K562 (cell line): Measurements from ENCODE around the gene SPRYD3.

Experiments
- FOXM1 ChIP-seq, 2 experiments: fragments of 450-650 bp in 1 of 2; sonication (generic) in 1 of 2; formaldehyde crosslinking in 1 of 2; IDR thresholded peaks; 2 replicates each; pipeline versions ENCODE4 v1.6.1 to v1.9.0; 2017 to 2022; ENCODE audit warnings: low read depth in 2 of 2, mild to moderate bottlenecking in 2 of 2, missing genetic modification reagents in 1 of 2, moderate library complexity in 1 of 2
- MEF2D ChIP-seq: conservative IDR thresholded peaks from 2 replicates; pipeline ENCODE4 v1.6.1; 2016; ENCODE audit warnings: low read depth, missing genetic modification characterization, missing compliant biosample characterization
- MTA1 ChIP-seq: fragments of 450-650 bp; IDR thresholded peaks from 2 replicates; pipeline ENCODE4 v1.6.1; 2017; ENCODE audit warnings: borderline replicate concordance
- TF ChIP-seq, protein P1 (sequence below), 3 experiments: IDR thresholded peaks in 2 of 3; conservative IDR thresholded peaks in 1 of 3; 2 replicates each; pipeline ENCODE4 v1.5.1; 2011 to 2012; ENCODE audit warnings: low read length in 3 of 3, mild to moderate bottlenecking in 3 of 3, control low read depth in 2 of 3, improper control_type of control experiment in 1 of 3, inconsistent platforms in 1 of 3, low read depth in 1 of 3, mixed read lengths in 1 of 3, moderate library complexity in 1 of 3; ENCODE audit not compliant: insufficient read depth in 2 of 3

DNA sequence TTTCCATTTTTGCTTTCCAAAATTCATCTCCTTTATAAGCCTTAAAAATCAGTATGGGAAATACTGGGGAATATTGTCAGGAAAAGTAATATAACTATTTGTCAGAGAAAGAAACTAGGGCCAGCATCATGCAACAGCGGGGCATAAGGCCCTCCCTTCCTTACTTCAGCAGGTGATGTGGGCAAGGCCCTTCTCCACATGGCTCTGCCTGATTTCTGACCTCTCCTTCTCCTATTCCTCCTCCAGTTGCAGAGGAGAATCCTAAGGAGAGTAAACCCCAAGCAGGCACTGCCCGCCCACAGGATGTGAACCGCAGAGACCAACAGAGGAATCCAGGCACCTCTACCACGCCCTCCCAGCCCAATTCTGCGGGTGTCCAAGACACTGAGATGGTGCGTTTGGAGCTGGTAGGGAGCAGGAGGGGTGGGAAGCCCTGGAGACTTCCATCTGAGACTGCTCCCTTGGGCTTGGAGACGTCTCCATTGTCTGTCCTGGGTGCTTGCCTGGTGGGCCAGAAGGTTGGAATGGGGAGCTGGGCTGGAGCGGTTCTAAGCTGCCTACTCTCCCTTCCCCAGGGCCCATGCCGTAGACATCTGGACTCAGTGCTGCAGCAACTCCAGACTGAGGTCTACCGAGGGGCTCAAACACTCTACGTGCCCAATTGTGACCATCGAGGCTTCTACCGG lies 21.4 kb upstream of the SPRYD3 start:
- TF ChIP-seq, protein P1, sequence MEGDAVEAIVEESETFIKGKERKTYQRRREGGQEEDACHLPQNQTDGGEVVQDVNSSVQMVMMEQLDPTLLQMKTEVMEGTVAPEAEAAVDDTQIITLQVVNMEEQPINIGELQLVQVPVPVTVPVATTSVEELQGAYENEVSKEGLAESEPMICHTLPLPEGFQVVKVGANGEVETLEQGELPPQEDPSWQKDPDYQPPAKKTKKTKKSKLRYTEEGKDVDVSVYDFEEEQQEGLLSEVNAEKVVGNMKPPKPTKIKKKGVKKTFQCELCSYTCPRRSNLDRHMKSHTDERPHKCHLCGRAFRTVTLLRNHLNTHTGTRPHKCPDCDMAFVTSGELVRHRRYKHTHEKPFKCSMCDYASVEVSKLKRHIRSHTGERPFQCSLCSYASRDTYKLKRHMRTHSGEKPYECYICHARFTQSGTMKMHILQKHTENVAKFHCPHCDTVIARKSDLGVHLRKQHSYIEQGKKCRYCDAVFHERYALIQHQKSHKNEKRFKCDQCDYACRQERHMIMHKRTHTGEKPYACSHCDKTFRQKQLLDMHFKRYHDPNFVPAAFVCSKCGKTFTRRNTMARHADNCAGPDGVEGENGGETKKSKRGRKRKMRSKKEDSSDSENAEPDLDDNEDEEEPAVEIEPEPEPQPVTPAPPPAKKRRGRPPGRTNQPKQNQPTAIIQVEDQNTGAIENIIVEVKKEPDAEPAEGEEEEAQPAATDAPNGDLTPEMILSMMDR (IDR thresholded peaks at IDR 0.05 in 2 of 3, conservative IDR thresholded peaks at IDR 0.05 in 1 of 3; ENCODE audit: insufficient read depth in 2 of 3, low read depth in 1 of 3, low read length in 3 of 3), result no peak
- TF ChIP-seq MTA1 (no peak), FOXM1 (IDR thresholded peaks at IDR 0.05; ENCODE audit: low read depth) (no peak), FOXM1 (CRISPR knock-in tag; IDR thresholded peaks at IDR 0.05; ENCODE audit: low read depth) (no peak), MEF2D (tag) (no peak)
